C4-2B (cell line): ENCODE measurements around the gene UAP1L1.

ENCODE experiments used
- ZFX ChIP-seq: fragments of 450-650 bp; IDR thresholded peaks from 2 replicates; pipeline ENCODE4 v1.6.1; 2017
- TF ChIP-seq, protein P1 (sequence below): fragments of 450-650 bp; conservative IDR thresholded peaks from 2 replicates; pipeline ENCODE4 v1.5.1; 2017; ENCODE audit warnings: mild to moderate bottlenecking

DNA sequence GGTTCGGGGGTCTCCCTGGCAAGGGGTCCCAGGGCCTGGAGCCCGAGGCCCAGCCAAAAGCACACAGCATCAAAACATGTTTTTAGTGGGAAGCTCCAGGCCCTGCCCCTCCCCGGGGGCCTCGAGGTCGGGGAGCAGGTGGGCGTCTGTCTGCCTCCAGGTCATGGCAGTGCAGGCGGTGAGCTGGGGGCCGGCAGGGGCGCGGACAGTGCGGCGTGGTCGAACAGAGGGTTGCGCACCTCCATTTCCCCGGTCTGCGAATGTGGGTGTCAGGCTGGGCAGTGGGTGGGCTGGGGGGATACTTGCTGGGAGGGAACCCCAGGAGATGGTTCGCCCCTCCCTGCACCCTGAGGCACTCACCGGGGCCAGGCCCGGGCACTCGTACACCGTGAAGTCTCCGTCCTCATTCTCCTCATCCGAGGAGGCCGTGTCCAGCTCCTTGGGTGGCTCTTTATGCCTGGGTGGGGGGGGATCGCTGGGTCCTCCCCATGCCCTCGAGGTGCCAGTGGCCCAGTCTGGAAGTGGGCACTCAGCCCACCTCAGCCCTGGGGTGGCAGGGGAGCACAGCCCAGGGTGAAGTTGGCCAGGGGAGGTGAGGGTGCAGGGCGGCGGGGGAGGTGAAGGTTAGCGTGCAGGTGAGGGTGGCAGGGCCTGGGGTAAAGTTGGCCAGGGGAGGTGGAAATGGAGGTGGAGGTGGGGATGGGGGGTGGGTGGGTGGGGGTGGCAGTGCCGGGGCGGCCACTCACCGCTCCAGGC is 37.5 kb upstream of the UAP1L1 start:
- TF ChIP-seq, protein P1, sequence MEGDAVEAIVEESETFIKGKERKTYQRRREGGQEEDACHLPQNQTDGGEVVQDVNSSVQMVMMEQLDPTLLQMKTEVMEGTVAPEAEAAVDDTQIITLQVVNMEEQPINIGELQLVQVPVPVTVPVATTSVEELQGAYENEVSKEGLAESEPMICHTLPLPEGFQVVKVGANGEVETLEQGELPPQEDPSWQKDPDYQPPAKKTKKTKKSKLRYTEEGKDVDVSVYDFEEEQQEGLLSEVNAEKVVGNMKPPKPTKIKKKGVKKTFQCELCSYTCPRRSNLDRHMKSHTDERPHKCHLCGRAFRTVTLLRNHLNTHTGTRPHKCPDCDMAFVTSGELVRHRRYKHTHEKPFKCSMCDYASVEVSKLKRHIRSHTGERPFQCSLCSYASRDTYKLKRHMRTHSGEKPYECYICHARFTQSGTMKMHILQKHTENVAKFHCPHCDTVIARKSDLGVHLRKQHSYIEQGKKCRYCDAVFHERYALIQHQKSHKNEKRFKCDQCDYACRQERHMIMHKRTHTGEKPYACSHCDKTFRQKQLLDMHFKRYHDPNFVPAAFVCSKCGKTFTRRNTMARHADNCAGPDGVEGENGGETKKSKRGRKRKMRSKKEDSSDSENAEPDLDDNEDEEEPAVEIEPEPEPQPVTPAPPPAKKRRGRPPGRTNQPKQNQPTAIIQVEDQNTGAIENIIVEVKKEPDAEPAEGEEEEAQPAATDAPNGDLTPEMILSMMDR: no peak
- no peak for TF ChIP-seq ZFX
